DOHH2 (cell line): ENCODE results near the gene AZIN2.

Experiments used
- EZH2phosphoT487 ChIP-seq: fragments of 200-600 bp; sonication (generic); IDR thresholded peaks from 2 replicates; pipeline ENCODE4 v1.6.1; 2017; ENCODE audit warnings: borderline replicate concordance, mild to moderate bottlenecking, antibody characterized with exemption, low read length, moderate library complexity, mixed read lengths
- TF ChIP-seq, protein P1 (sequence below): fragments of 200-600 bp; sonication (generic); IDR thresholded peaks from one replicate; pipeline ENCODE4 v1.5.1; 2014; ENCODE audit warnings: antibody characterized with exemption, mild to moderate bottlenecking, low read depth, low read length; ENCODE audit not compliant: poor library complexity, severe bottlenecking

- TF ChIP-seq, protein P1, sequence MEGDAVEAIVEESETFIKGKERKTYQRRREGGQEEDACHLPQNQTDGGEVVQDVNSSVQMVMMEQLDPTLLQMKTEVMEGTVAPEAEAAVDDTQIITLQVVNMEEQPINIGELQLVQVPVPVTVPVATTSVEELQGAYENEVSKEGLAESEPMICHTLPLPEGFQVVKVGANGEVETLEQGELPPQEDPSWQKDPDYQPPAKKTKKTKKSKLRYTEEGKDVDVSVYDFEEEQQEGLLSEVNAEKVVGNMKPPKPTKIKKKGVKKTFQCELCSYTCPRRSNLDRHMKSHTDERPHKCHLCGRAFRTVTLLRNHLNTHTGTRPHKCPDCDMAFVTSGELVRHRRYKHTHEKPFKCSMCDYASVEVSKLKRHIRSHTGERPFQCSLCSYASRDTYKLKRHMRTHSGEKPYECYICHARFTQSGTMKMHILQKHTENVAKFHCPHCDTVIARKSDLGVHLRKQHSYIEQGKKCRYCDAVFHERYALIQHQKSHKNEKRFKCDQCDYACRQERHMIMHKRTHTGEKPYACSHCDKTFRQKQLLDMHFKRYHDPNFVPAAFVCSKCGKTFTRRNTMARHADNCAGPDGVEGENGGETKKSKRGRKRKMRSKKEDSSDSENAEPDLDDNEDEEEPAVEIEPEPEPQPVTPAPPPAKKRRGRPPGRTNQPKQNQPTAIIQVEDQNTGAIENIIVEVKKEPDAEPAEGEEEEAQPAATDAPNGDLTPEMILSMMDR = no peak
- TF ChIP-seq EZH2phosphoT487 = no peak
These were observed 37.5 kb upstream of the AZIN2 start for GRCh38 chr1:33043267-33044092.
